Neuronal stem cell (in vitro differentiated cells): Measurements from ENCODE around the gene NPTN.
A peak's percentile ranks its signal among the peaks of the same experiment; 100 is the strongest.

Experiments used
- DNase-seq: peaks from one replicate; pipeline ENCODE4 v3.0.0-alpha.2; 2013; ENCODE audit warnings: low spot score
- H2AFZ ChIP-seq: one replicate; pipeline ENCODE4 v1.6.1; 2013; ENCODE audit warnings: mild to moderate bottlenecking, low read length, inconsistent platforms
- H2AK5ac ChIP-seq: 2 replicates; pipeline ENCODE4 v1.6.1; 2013; ENCODE audit warnings: low read depth, mild to moderate bottlenecking, inconsistent platforms, low read length, moderate library complexity, mixed read lengths
- H2BK120ac ChIP-seq: 2 replicates; pipeline ENCODE4 v1.6.1; 2013; ENCODE audit warnings: low read depth, mild to moderate bottlenecking, inconsistent platforms, low read length, moderate library complexity, mixed read lengths
- H2BK12ac ChIP-seq: one replicate; pipeline ENCODE4 v1.6.1; 2013; ENCODE audit warnings: low read length, inconsistent platforms
- H2BK15ac ChIP-seq: 2 replicates; pipeline ENCODE4 v1.6.1; 2013; ENCODE audit warnings: mild to moderate bottlenecking, low read length, inconsistent platforms, mixed read lengths
- H2BK5ac ChIP-seq: one replicate; pipeline ENCODE4 v1.6.1; 2013; ENCODE audit warnings: inconsistent platforms, mild to moderate bottlenecking, low read length, moderate library complexity
- H3K14ac ChIP-seq: one replicate; pipeline ENCODE4 v1.6.1; 2013; ENCODE audit warnings: low read length, inconsistent platforms
- H3K18ac ChIP-seq: 2 replicates; pipeline ENCODE4 v1.6.1; 2013; ENCODE audit warnings: low read length, inconsistent platforms
- H3K23ac ChIP-seq: 2 replicates; pipeline ENCODE4 v1.6.1; 2013; ENCODE audit warnings: low read depth, mild to moderate bottlenecking, mixed read lengths, low read length, inconsistent platforms; ENCODE audit not compliant: poor library complexity
- H3K27ac ChIP-seq: replicated peaks from 3 replicates; pipeline ENCODE4 v1.5.1; 2013; ENCODE audit warnings: low read length, inconsistent platforms
- H3K27me3 ChIP-seq, 3 experiments: 2 replicates each; pipeline ENCODE4 v1.6.1; 2013; ENCODE audit warnings: low read length in 3 of 3, mild to moderate bottlenecking in 2 of 3, inconsistent platforms in 1 of 3, low read depth in 1 of 3, mixed read lengths in 1 of 3, moderate library complexity in 1 of 3; ENCODE audit not compliant: control insufficient read depth in 3 of 3, insufficient read depth in 3 of 3
- H3K36me3 ChIP-seq, 2 donors: replicated peaks in 1 of 2; 2 replicates each; pipeline ENCODE4 v1.6.1; 2013; ENCODE audit warnings: low read length in 2 of 2; ENCODE audit not compliant: control insufficient read depth in 2 of 2, insufficient read depth in 2 of 2
- H3K4ac ChIP-seq: 2 replicates; pipeline ENCODE4 v1.6.1; 2013; ENCODE audit warnings: inconsistent platforms, mild to moderate bottlenecking, low read length, moderate library complexity
- H3K4me1 ChIP-seq, 2 donors: 1 replicate in 1 of 2; 2 replicates in 1 of 2; pipeline ENCODE4 v1.6.1; 2013; ENCODE audit warnings: low read length in 2 of 2, low read depth in 1 of 2; ENCODE audit not compliant: control insufficient read depth in 2 of 2, insufficient read depth in 1 of 2
- H3K4me2 ChIP-seq: one replicate; pipeline ENCODE4 v1.6.1; 2013; ENCODE audit warnings: mild to moderate bottlenecking, low read length, inconsistent platforms; ENCODE audit not compliant: insufficient read depth, poor library complexity, severe bottlenecking
- H3K4me3 ChIP-seq, 2 donors: 2 replicates each; pipeline ENCODE4 v1.5.1; 2013; ENCODE audit warnings: low read length in 2 of 2, mild to moderate bottlenecking in 2 of 2, inconsistent platforms in 1 of 2, moderate library complexity in 1 of 2
- H3K79me1 ChIP-seq: one replicate; pipeline ENCODE4 v1.6.1; 2013; ENCODE audit warnings: low read depth, mild to moderate bottlenecking, inconsistent platforms, low read length, moderate library complexity
- H3K9ac ChIP-seq: one replicate; pipeline ENCODE4 v1.6.1; 2013; ENCODE audit warnings: mild to moderate bottlenecking, low read depth, low read length, inconsistent platforms; ENCODE audit not compliant: poor library complexity
- H3K9me3 ChIP-seq, 2 donors: replicated peaks in 1 of 2; 2 replicates each; pipeline versions ENCODE3 to v1.6.1; 2013; ENCODE audit warnings: low read length in 2 of 2, mild to moderate bottlenecking in 2 of 2, inconsistent platforms in 1 of 2, low read depth in 1 of 2, mixed read lengths in 1 of 2, moderate library complexity in 1 of 2; ENCODE audit not compliant: control insufficient read depth in 2 of 2, insufficient read depth in 1 of 2
- H4K8ac ChIP-seq: one replicate; pipeline ENCODE4 v1.6.1; 2013; ENCODE audit warnings: low read depth, mild to moderate bottlenecking, inconsistent platforms, low read length, moderate library complexity
- H4K91ac ChIP-seq: one replicate; pipeline ENCODE4 v1.6.1; 2013; ENCODE audit warnings: low read length, low read depth, mild to moderate bottlenecking, inconsistent platforms; ENCODE audit not compliant: poor library complexity
- WGBS, 2 donors: extraction: QIAGEN DNeasy Blood & Tissue Kit; methylation state at CpG; one replicate each; pipeline ENCODE4 v1.1.7; 2013; ENCODE audit warnings: missing lambda C conversion rate in 2 of 2, mixed read lengths in 1 of 2; ENCODE audit not compliant: insufficient read length in 2 of 2, insufficient replicate concordance in 1 of 2; ENCODE audit errors: extremely low coverage in 2 of 2; 5-methylcytosine and 5-hydroxymethylcytosine counted together

Gene NPTN

GRCh38 chr15:73678498-73678897 is 45.3 kb upstream of the NPTN start:
- no peak overlapping the region for H3K27ac ChIP-seq
- H3K4me3 ChIP-seq = no peak overlapping the region
- H4K91ac ChIP-seq = no peak overlapping the region
- H2BK5ac ChIP-seq = no peak overlapping the region
- no peak overlapping the region for H3K14ac ChIP-seq
- H3K4ac ChIP-seq = no peak overlapping the region
- DNase-seq = no peak
- no peaks in the 10 kb centered on the region for H3K79me1 ChIP-seq
- H3K36me3 ChIP-seq = no peaks in the 10 kb centered on the region
- H3K18ac ChIP-seq = no peak overlapping the region
- no peak overlapping the region for H3K9ac ChIP-seq
- no peak overlapping the region for H2BK12ac ChIP-seq
- H3K23ac ChIP-seq = no peak overlapping the region
- peaks cover 0 to 2% of the 10 kb centered on the region in 2 donors for H3K4me1 ChIP-seq
- H2AK5ac ChIP-seq = no peak overlapping the region
- H4K8ac ChIP-seq = no peak overlapping the region
- WGBS, 2 donors = no CpG with 5 or more reads among the region's 3 CpGs
- H2AFZ ChIP-seq = no peak overlapping the region
- H2BK120ac ChIP-seq = no peak overlapping the region
- no peak overlapping the region for H3K4me2 ChIP-seq
- peaks cover 0 to 17% (median 0%) of the 10 kb centered on the region in 3 experiments for H3K27me3 ChIP-seq
- H2BK15ac ChIP-seq = no peak overlapping the region
- no peaks in the 10 kb centered on the region for H3K9me3 ChIP-seq

- Histone ChIP-seq H2BK5ac (no peak overlapping the region), H3K9me3 (no peaks in the 10 kb centered on the region), H3K4me2 (no peak overlapping the region), H3K4me3 (no peak overlapping the region), H3K9ac (no peak overlapping the region), H2BK120ac (no peak overlapping the region), H3K4ac (no peak overlapping the region), H4K8ac (no peak overlapping the region), H2BK12ac (no peak overlapping the region), H2AK5ac (no peak overlapping the region), H2AFZ (no peak overlapping the region), H3K18ac (no peak overlapping the region), H3K36me3 (no peaks in the 10 kb centered on the region), H3K4me1 (no peaks in the 10 kb centered on the region), H3K27me3 (peaks cover 0 to 20% (median 0%) of the 10 kb centered on the region in 3 experiments), H3K79me1 (no peaks in the 10 kb centered on the region), H3K14ac (no peak overlapping the region), H4K91ac (no peak overlapping the region), H2BK15ac (no peak overlapping the region), H3K27ac (no peak overlapping the region), H3K23ac (no peak overlapping the region)
- WGBS, 2 donors = no CpG with 5 or more reads among the region's 2 CpGs
- DNase-seq = no peak
Observed at GRCh38 chr15:73677733-73678132, 44.5 kb upstream of the NPTN start.

GRCh38 chr15:73677146-73677607 is 44.0 kb upstream of the NPTN start:
- Histone ChIP-seq H2BK15ac (no peak overlapping the region), H3K18ac (no peak overlapping the region), H2BK12ac (no peak overlapping the region), H4K91ac (no peak overlapping the region), H2BK5ac (no peak overlapping the region), H3K9me3 (no peaks in the 10 kb centered on the region), H3K4me1 (no peaks in the 10 kb centered on the region), H3K4ac (no peak overlapping the region), H3K4me3 (no peak overlapping the region), H2AFZ (peak overlapping the region; percentile 72), H3K9ac (no peak overlapping the region), H3K23ac (no peak overlapping the region), H3K14ac (no peak overlapping the region), H3K36me3 (no peaks in the 10 kb centered on the region), H2AK5ac (no peak overlapping the region), H3K79me1 (no peaks in the 10 kb centered on the region), H2BK120ac (no peak overlapping the region), H3K4me2 (no peak overlapping the region), H3K27me3 (peaks cover 0 to 23% (median 0%) of the 10 kb centered on the region in 3 experiments), H3K27ac (no peak overlapping the region), H4K8ac (no peak overlapping the region)
- WGBS, 2 donors = no CpG with 5 or more reads among the region's 5 CpGs
- DNase-seq = peak; percentile 56

- Histone ChIP-seq H2AFZ (no peak overlapping the region), H3K4ac (no peak overlapping the region), H2BK15ac (no peak overlapping the region), H3K79me1 (no peaks in the 10 kb centered on the region), H2BK5ac (no peak overlapping the region), H3K4me3 (no peak overlapping the region), H4K8ac (no peak overlapping the region), H3K27ac (no peak overlapping the region), H3K4me1 (no peaks in the 10 kb centered on the region), H3K9me3 (no peaks in the 10 kb centered on the region), H4K91ac (no peak overlapping the region), H3K36me3 (no peaks in the 10 kb centered on the region), H3K4me2 (no peak overlapping the region), H2BK12ac (no peak overlapping the region), H3K27me3 (peaks cover 0 to 14% (median 0%) of the 10 kb centered on the region in 3 experiments), H2AK5ac (no peak overlapping the region), H3K18ac (no peak overlapping the region), H3K14ac (no peak overlapping the region), H3K23ac (no peak overlapping the region), H3K9ac (no peak overlapping the region), H2BK120ac (no peak overlapping the region)
- WGBS, 2 donors = no CpG with 5 or more reads among the region's 1 CpG
- DNase-seq = no peak
Observed at GRCh38 chr15:73674587-73674986, 41.4 kb upstream of the NPTN start.
